Lung (tissue), 12 donors: ENCODE results near the gene LEF1. TPM values are rescaled to one million over a fixed set of nuclear protein-coding genes. Genes with fewer than 3 reads are reported as not detected.

ENCODE experiments used
- ATAC-seq: fragments of 200-7000 bp; cut with Tn5 transposase; one replicate; pipeline ENCODE4 v1.9.1; 2020; ENCODE audit warnings: moderate number of reproducible peaks; ENCODE audit not compliant: insufficient read depth, low FRiP score
- DNase-seq, 3 donors: peaks; one replicate each; pipeline ENCODE4 v3.0.0-alpha.2; 2013 to 2017
- H3K27ac ChIP-seq, 2 donors: one replicate each; pipeline ENCODE4 v1.5.1; 2013; ENCODE audit warnings: mild to moderate bottlenecking in 2 of 2, moderate library complexity in 2 of 2, control low read depth in 1 of 2, inconsistent platforms in 1 of 2, low read depth in 1 of 2, low read length in 1 of 2
- H3K27me3 ChIP-seq, 3 donors: one replicate each; pipeline ENCODE4 v1.5.1; 2013; ENCODE audit warnings: low read length in 2 of 3; ENCODE audit not compliant: control insufficient read depth in 3 of 3, insufficient read depth in 3 of 3
- H3K36me3 ChIP-seq, 4 donors: one replicate each; pipeline ENCODE4 v1.5.1; 2013; ENCODE audit warnings: low read length in 4 of 4, mild to moderate bottlenecking in 1 of 4, moderate library complexity in 1 of 4; ENCODE audit not compliant: control insufficient read depth in 4 of 4, insufficient read depth in 4 of 4
- H3K4me1 ChIP-seq, 5 donors: one replicate each; pipeline ENCODE4 v1.5.1; 2013; ENCODE audit warnings: low read length in 5 of 5, mild to moderate bottlenecking in 2 of 5, moderate library complexity in 1 of 5; ENCODE audit not compliant: control insufficient read depth in 5 of 5, insufficient read depth in 5 of 5
- H3K4me3 ChIP-seq: one replicate; pipeline ENCODE4 v1.5.1; 2013; ENCODE audit warnings: mild to moderate bottlenecking, control low read depth, moderate library complexity
- H3K9ac ChIP-seq, 2 donors: one replicate each; pipeline ENCODE4 v1.5.1; 2013; ENCODE audit warnings: low read length in 2 of 2, control low read depth in 1 of 2; ENCODE audit not compliant: insufficient read depth in 1 of 2
- H3K9me3 ChIP-seq, 4 donors: one replicate each; pipeline ENCODE4 v1.5.1; 2013; ENCODE audit warnings: low read length in 3 of 4, mild to moderate bottlenecking in 1 of 4, moderate library complexity in 1 of 4; ENCODE audit not compliant: control insufficient read depth in 4 of 4, insufficient read depth in 3 of 4
- WGBS, 2 donors: extraction: QIAGEN DNeasy Blood & Tissue Kit; methylation state at CpG; one replicate each; pipeline ENCODE4 v1.1.7; 2013; 5-methylcytosine and 5-hydroxymethylcytosine counted together
- polyA plus RNA-seq, 2 donors: library from polyadenylated mRNA; stranded (reverse); fragments of 200-250 nt; gene quantifications; one replicate each; pipeline ENCODE4 v1.2.1, GENCODE V29; 2013
- total RNA-seq, 2 donors: library from RNA; depleted of rRNA in 1 of 2; stranded (reverse); fragments of >200 nt in 1 of 2; gene quantifications; one replicate each; pipeline ENCODE4 v1.2.1, GENCODE V29; 2014 to 2021
- TF ChIP-seq, protein P1 (sequence below): IDR thresholded peaks from 2 replicates; pipeline ENCODE4 v1.5.1; 2012; ENCODE audit warnings: mild to moderate bottlenecking; ENCODE audit errors: control extremely low read depth, extremely low read depth
- donor health status: control.
- donor health status: control.
- donor health status: Bipolar disorder and iron deficiency.
- donor health status: healthy.
- donor health status: DM: yes; HTN: yes; CAD: no.

LEF1 gene
- total and polyA plus RNA-seq, 4 donors, result 2.7 to 25.4 (median 4.0) TPM

- DNase-seq (no peak), ATAC-seq (no peak)
- 97 to 98% methylated on average over 3 of the region's 3 CpGs for WGBS, 2 donors
- Histone ChIP-seq H3K4me1 (peaks cover 0 to 6% (median 0%) of the 10 kb centered on the region in 5 donors), H3K4me3 (no peak overlapping the region), H3K27ac (no peak overlapping the region), H3K36me3 (no peaks in the 10 kb centered on the region), H3K9ac (no peak overlapping the region), H3K9me3 (no peaks in the 10 kb centered on the region), H3K27me3 (no peaks in the 10 kb centered on the region)
- TF ChIP-seq, protein P1, sequence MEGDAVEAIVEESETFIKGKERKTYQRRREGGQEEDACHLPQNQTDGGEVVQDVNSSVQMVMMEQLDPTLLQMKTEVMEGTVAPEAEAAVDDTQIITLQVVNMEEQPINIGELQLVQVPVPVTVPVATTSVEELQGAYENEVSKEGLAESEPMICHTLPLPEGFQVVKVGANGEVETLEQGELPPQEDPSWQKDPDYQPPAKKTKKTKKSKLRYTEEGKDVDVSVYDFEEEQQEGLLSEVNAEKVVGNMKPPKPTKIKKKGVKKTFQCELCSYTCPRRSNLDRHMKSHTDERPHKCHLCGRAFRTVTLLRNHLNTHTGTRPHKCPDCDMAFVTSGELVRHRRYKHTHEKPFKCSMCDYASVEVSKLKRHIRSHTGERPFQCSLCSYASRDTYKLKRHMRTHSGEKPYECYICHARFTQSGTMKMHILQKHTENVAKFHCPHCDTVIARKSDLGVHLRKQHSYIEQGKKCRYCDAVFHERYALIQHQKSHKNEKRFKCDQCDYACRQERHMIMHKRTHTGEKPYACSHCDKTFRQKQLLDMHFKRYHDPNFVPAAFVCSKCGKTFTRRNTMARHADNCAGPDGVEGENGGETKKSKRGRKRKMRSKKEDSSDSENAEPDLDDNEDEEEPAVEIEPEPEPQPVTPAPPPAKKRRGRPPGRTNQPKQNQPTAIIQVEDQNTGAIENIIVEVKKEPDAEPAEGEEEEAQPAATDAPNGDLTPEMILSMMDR, result no peak
These were observed 62.5 kb downstream of the LEF1 start for GRCh38 chr4:108106186-108106585.

DNA sequence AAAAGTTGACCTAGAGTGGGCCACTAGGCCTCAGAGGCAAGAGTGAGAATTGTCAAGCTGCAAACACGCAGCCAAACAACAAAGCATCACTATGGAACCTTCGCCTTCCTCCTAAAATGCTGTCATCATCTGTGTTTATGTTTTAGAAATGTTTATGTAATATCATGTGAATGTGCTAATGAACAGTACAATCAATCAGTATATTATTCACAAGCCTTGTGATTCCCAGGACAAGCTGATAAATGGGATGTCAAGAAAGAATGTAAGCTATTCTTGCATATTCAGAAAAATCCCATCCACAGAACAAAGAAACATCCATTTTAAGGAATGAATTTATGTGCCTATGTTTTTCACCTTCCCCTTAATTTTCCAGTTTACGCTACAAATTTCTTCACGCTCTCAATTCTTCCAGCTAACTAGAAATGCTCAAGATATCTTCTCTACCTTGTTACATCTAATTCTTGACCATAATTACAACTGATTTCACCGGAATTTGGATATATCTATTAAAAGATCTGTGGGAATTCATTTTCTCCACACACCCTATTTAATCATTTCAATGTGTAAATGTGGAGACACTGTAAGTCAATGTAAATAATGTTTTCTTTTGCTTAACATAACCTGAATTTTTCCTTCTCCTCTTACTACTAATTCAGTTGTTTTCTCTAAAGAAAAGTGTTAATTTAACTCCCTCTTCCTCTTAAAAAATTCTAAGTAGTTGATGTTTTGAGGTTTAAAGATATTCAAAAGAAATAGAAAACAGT lies 65.5 kb downstream of the LEF1 start:
- Histone ChIP-seq H3K4me1 (no peaks in the 10 kb centered on the region), H3K27ac (no peak overlapping the region), H3K9me3 (no peaks in the 10 kb centered on the region), H3K9ac (no peak overlapping the region), H3K36me3 (no peaks in the 10 kb centered on the region), H3K27me3 (no peaks in the 10 kb centered on the region), H3K4me3 (no peak overlapping the region)
- 90 to 96% methylated on average over 5 of the region's 5 CpGs for WGBS, 2 donors
- TF ChIP-seq, protein P1, result no peak
- ATAC-seq (no peak), DNase-seq (no peak)

DNA sequence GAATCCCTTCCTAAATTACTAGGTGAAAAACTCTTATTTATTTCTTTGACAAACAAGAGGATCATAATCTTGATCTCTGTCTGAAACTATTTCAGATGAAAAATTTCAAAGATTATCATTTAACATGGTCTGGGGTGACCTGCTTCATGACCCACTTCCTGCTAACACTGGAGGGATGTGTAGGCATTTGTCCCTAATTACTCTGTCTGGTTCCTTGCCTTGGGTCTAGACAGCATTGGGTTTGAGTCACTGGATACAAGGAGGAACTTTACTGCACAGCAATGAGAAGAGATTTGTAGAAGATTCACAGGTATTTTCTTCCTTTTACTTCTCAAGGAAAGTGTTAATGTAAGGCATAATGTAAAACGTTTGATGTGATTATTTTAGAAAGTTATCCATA lies 67.9 kb downstream of the LEF1 start:
- DNase-seq (no peak), ATAC-seq (no peak)
- Histone ChIP-seq H3K9ac (no peak overlapping the region), H3K4me1 (no peaks in the 10 kb centered on the region), H3K27me3 (no peaks in the 10 kb centered on the region), H3K9me3 (no peaks in the 10 kb centered on the region), H3K36me3 (no peaks in the 10 kb centered on the region), H3K4me3 (no peak overlapping the region), H3K27ac (no peak overlapping the region)
- TF ChIP-seq, protein P1, result no peak
- 54 to 70% methylated on average over 1 of the region's 1 CpG for WGBS, 2 donors

DNA sequence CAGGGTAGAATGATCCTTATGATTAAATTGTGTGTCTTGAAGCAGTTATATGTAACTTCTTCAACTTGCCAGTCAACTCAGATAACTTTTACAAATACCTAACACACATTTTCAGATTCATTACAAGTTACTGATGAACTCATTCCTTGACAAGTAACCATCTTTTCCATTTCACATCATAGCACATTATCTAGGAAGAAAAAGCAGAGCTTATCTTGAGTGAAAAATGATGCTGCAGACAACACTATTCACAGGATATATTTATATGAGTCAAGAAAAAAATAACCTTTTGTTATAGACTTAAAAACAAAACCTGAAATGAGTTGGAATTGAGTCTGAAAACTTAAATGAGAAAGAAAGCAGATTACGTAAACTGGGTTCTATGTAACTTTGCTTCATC lies 68.9 kb downstream of the LEF1 start:
- 90 to 93% methylated on average over 1 of the region's 1 CpG for WGBS, 2 donors
- no peaks in the 10 kb centered on the region for H3K4me1 ChIP-seq
- no peak overlapping the region for H3K4me3 ChIP-seq
- no peak overlapping the region for H3K9ac ChIP-seq
- H3K9me3 ChIP-seq, result no peaks in the 10 kb centered on the region
- TF ChIP-seq, protein P1, result no peak
- ATAC-seq (no peak), DNase-seq (no peak)
- H3K27me3 ChIP-seq, result no peaks in the 10 kb centered on the region
- no peaks in the 10 kb centered on the region for H3K36me3 ChIP-seq
- no peak overlapping the region for H3K27ac ChIP-seq
